Ishikawa (cell line): ENCODE data around the gene OBSCN.

ENCODE experiments used
- RAD21 ChIP-seq: IDR thresholded peaks from 2 replicates; pipeline ENCODE4 v1.6.1; 2012; ENCODE audit warnings: low read depth
- YY1 ChIP-seq: IDR thresholded peaks from 2 replicates; pipeline ENCODE4 v1.6.1; 2012; ENCODE audit warnings: low read depth

DNA sequence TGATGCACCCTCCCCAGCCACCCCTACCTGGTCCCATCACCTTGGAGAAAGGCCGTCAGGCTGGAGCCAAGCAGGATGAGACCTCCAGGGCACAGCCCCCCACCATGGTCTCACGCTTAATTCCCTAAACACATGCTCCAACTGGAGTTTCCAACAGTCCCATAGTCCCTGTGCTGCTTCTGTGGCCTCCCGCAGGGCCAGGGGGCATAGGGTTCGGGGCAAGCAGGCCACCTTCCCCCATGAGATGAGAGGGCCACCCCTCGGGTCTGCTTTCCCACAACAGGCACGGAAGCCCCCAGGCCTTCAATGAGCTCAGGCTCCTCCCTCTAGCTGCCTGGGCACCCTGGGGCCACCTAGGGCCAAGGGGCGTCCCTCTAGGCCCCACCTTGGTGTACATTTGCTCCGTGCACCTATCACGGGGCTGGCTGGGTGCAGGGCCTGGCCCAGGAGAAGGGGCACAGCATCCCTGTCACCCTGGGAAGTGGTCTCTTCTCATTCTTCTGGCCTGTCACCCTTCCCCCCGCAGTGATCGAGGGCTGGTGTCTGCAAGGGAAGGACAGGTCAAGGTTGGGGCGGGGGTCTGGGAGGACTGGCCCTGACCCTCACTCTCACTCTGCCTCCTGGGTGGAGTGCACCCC is 156.3 kb downstream of the OBSCN start:
- TF ChIP-seq RAD21 (no peak), YY1 (no peak)
